IMR-90 (cell line): ENCODE data around the gene CERT1. TPM values are rescaled to one million over a fixed set of nuclear protein-coding genes. Genes with fewer than 3 reads are reported as not detected.

Source experiments
- ATAC-seq: fragments of 200-7000 bp; cut with Tn5 transposase; 2 replicates; pipeline ENCODE4 v1.9.1; 2020; ENCODE audit warnings: low read depth, mild to moderate bottlenecking, moderate library complexity
- BruUV-seq: library from RNA; stranded (reverse); fragments of 400-500 nt; replicated peaks from 2 replicates; lab custom pipeline; 2021; lab: Mats Ljungman, UMichigan
- CTCF ChIA-PET: fragments of 300-600 bp; formaldehyde crosslinking; extraction: SDS; loops from one replicate; lab custom pipeline; 2021; ENCODE audit warnings: antibody characterized with exemption; lab: Yijun Ruan, JAX
- POLR2A ChIA-PET: fragments of 300-600 bp; sonication (Branson Sonifier 250); formaldehyde crosslinking; loops from one replicate; lab custom pipeline; 2022; ENCODE audit warnings: antibody characterized with exemption; ENCODE audit not compliant: unreplicated experiment; lab: Charles Lee
- DNase-seq: peaks from one replicate; pipeline ENCODE4 v3.0.0; 2013
- H2AFZ ChIP-seq: replicated peaks from 2 replicates; pipeline ENCODE3; 2013; ENCODE audit warnings: low read length, mild to moderate bottlenecking; ENCODE audit not compliant: poor library complexity
- H2AK5ac ChIP-seq: 2 replicates; pipeline ENCODE4 v1.6.1; 2013; ENCODE audit warnings: low read depth, low read length, inconsistent platforms
- H2AK9ac ChIP-seq: replicated peaks from 2 replicates; pipeline ENCODE3; 2013; ENCODE audit warnings: mild to moderate bottlenecking, low read depth, low read length, moderate library complexity; ENCODE audit not compliant: poor library complexity
- H2BK120ac ChIP-seq: 2 replicates; pipeline ENCODE4 v1.6.1; 2013; ENCODE audit warnings: low read depth, low read length, inconsistent platforms
- H2BK15ac ChIP-seq: 3 replicates; pipeline ENCODE4 v1.6.1; 2013; ENCODE audit warnings: low read depth, low read length, inconsistent platforms
- H2BK20ac ChIP-seq: 2 replicates; pipeline ENCODE4 v1.6.1; 2013; ENCODE audit warnings: low read depth, mild to moderate bottlenecking, inconsistent platforms, low read length, moderate library complexity
- H2BK5ac ChIP-seq: 2 replicates; pipeline ENCODE4 v1.6.1; 2013; ENCODE audit warnings: mild to moderate bottlenecking, low read depth, low read length, inconsistent platforms; ENCODE audit not compliant: poor library complexity, severe bottlenecking
- H3K14ac ChIP-seq: replicated peaks from 2 replicates; pipeline ENCODE4 v1.6.1; 2013; ENCODE audit warnings: low read depth, low read length, inconsistent platforms
- H3K18ac ChIP-seq: 2 replicates; pipeline ENCODE4 v1.6.1; 2013; ENCODE audit warnings: low read depth, low read length, control low read depth
- H3K23ac ChIP-seq: 2 replicates; pipeline ENCODE4 v1.6.1; 2013; ENCODE audit warnings: low read depth, low read length, inconsistent platforms
- H3K27ac ChIP-seq: 2 replicates; pipeline ENCODE4 v1.5.1; 2013; ENCODE audit warnings: mild to moderate bottlenecking, control low read depth, low read length; ENCODE audit not compliant: insufficient read depth
- H3K27me3 ChIP-seq: 2 replicates; pipeline ENCODE4 v1.6.1; 2013; ENCODE audit warnings: low read length; ENCODE audit not compliant: control insufficient read depth, insufficient read depth
- H3K36me3 ChIP-seq: 2 replicates; pipeline ENCODE4 v1.6.1; 2013; ENCODE audit warnings: low read length, mixed read lengths; ENCODE audit not compliant: control insufficient read depth, insufficient read depth
- H3K4ac ChIP-seq: 2 replicates; pipeline ENCODE4 v1.6.1; 2013; ENCODE audit warnings: low read depth, low read length, inconsistent platforms
- H3K4me1 ChIP-seq: 2 replicates; pipeline ENCODE4 v1.6.1; 2013; ENCODE audit warnings: low read length, mixed read lengths; ENCODE audit not compliant: control insufficient read depth, insufficient read depth
- H3K4me2 ChIP-seq: 2 replicates; pipeline ENCODE4 v1.6.1; 2013; ENCODE audit warnings: low read depth, mild to moderate bottlenecking, control low read depth, low read length, moderate library complexity
- H3K4me3 ChIP-seq: 2 replicates; pipeline ENCODE4 v1.5.1; 2013; ENCODE audit warnings: low read depth, mild to moderate bottlenecking, control low read depth, low read length, moderate library complexity; ENCODE audit not compliant: insufficient read depth
- H3K56ac ChIP-seq: 2 replicates; pipeline ENCODE4 v1.6.1; 2013; ENCODE audit warnings: low read length, inconsistent platforms; ENCODE audit not compliant: insufficient read depth; ENCODE audit errors: extremely low read depth
- H3K79me1 ChIP-seq, 2 experiments: 2 replicates each; pipeline ENCODE4 v1.6.1; 2013; ENCODE audit warnings: low read length in 2 of 2, inconsistent platforms in 1 of 2, low read depth in 1 of 2
- H3K9ac ChIP-seq: 2 replicates; pipeline ENCODE4 v1.6.1; 2013; ENCODE audit warnings: low read depth, low read length, control low read depth
- H3K9me1 ChIP-seq: 2 replicates; pipeline ENCODE4 v1.6.1; 2013; ENCODE audit warnings: low read length, inconsistent platforms; ENCODE audit not compliant: insufficient read depth
- H3K9me3 ChIP-seq: 2 replicates; pipeline ENCODE4 v1.6.1; 2013; ENCODE audit warnings: low read length; ENCODE audit not compliant: control insufficient read depth, insufficient read depth
- H4K20me1 ChIP-seq: 2 replicates; pipeline ENCODE4 v1.6.1; 2013; ENCODE audit warnings: low read length, inconsistent platforms; ENCODE audit not compliant: insufficient read depth
- H4K5ac ChIP-seq: 2 replicates; pipeline ENCODE4 v1.6.1; 2013; ENCODE audit warnings: mild to moderate bottlenecking, low read depth, low read length, control low read depth
- H4K8ac ChIP-seq, 2 experiments: 2 replicates each; pipeline ENCODE4 v1.6.1; 2013; ENCODE audit warnings: low read depth in 2 of 2, low read length in 2 of 2, control low read depth in 1 of 2, inconsistent platforms in 1 of 2
- H4K91ac ChIP-seq: 2 replicates; pipeline ENCODE4 v1.6.1; 2013; ENCODE audit warnings: low read depth, low read length, inconsistent platforms; ENCODE audit not compliant: insufficient read depth
- BHLHE40 ChIP-seq: fragments of 150-350 bp; IDR thresholded peaks from 2 replicates; pipeline ENCODE4 v1.6.1; 2016; ENCODE audit warnings: mild to moderate bottlenecking, low read depth, low read length
- CEBPB ChIP-seq: IDR thresholded peaks from 2 replicates; pipeline ENCODE4 v1.6.1; 2012; ENCODE audit warnings: low read depth, low read length, improper control_type of control experiment
- CHD1 ChIP-seq: IDR thresholded peaks from 2 replicates; pipeline ENCODE4 v1.6.1; 2012; ENCODE audit warnings: low read depth, low read length, improper control_type of control experiment
- FOS ChIP-seq: fragments of 150-350 bp; IDR thresholded peaks from 2 replicates; pipeline ENCODE4 v1.6.1; 2016; ENCODE audit warnings: low read depth, low read length
- MAFK ChIP-seq: IDR thresholded peaks from 2 replicates; pipeline ENCODE4 v1.6.1; 2012; ENCODE audit warnings: low read depth, low read length, improper control_type of control experiment
- MAZ ChIP-seq: IDR thresholded peaks from 2 replicates; pipeline ENCODE4 v1.6.1; 2012; ENCODE audit warnings: low read depth, mild to moderate bottlenecking, low read length, improper control_type of control experiment, moderate library complexity, borderline replicate concordance
- MXI1 ChIP-seq: IDR thresholded peaks from 2 replicates; pipeline ENCODE4 v1.6.1; 2012; ENCODE audit warnings: low read depth, mild to moderate bottlenecking, low read length, moderate library complexity, borderline replicate concordance
- NFE2L2 ChIP-seq: fragments of 150-350 bp; IDR thresholded peaks from 2 replicates; pipeline ENCODE4 v1.6.1; 2016; ENCODE audit warnings: low read depth, mild to moderate bottlenecking, low read length
- POLR2A ChIP-seq: IDR thresholded peaks from 2 replicates; pipeline ENCODE4 v1.6.1; 2012; ENCODE audit warnings: mild to moderate bottlenecking, low read depth, low read length
- RAD21 ChIP-seq: IDR thresholded peaks from 2 replicates; pipeline ENCODE4 v1.6.1; 2012; ENCODE audit warnings: low read length, improper control_type of control experiment
- RCOR1 ChIP-seq: IDR thresholded peaks from 2 replicates; pipeline ENCODE4 v1.6.1; 2012; ENCODE audit warnings: mild to moderate bottlenecking, low read length, improper control_type of control experiment; ENCODE audit not compliant: insufficient replicate concordance
- RFX5 ChIP-seq: IDR thresholded peaks from 2 replicates; pipeline ENCODE4 v1.8.0; 2012; ENCODE audit warnings: low read depth, mild to moderate bottlenecking, low read length, moderate library complexity
- SMC3 ChIP-seq: fragments of 150-350 bp; IDR thresholded peaks from 2 replicates; pipeline ENCODE4 v1.6.1; 2016; ENCODE audit warnings: low read depth, mild to moderate bottlenecking, antibody characterized with exemption, low read length, moderate library complexity
- USF2 ChIP-seq: fragments of 150-350 bp; IDR thresholded peaks from 2 replicates; pipeline ENCODE4 v1.6.1; 2017; ENCODE audit warnings: mild to moderate bottlenecking, antibody characterized with exemption, low read length, low read depth
- WGBS, 2 experiments: methylation state at CpG; one replicate each; pipeline versions ENCODE4 v1.1.5 to v1.1.7; 2013; ENCODE audit warnings: missing lambda C conversion rate in 2 of 2; ENCODE audit not compliant: insufficient read length in 1 of 2; ENCODE audit errors: extremely low coverage in 2 of 2; 5-methylcytosine and 5-hydroxymethylcytosine counted together
- dilution Hi-C: fragments of 300-500 bp; cut with HindIII; formaldehyde crosslinking; loops from one replicate; pipeline ENCODE4 v1.14.3; 2018; ENCODE audit warnings: low sequenced_read_pairs; ENCODE audit not compliant: unreplicated experiment
- in situ Hi-C: fragments of 300-500 bp; cut with MboI; formaldehyde crosslinking; loops from 3 replicates; pipeline ENCODE4 v1.14.3; 2019; ENCODE audit warnings: low sequenced_read_pairs, inconsistent platforms, mixed read lengths
- intact Hi-C: fragments of 100-400 bp; cut with micrococcal nuclease; formaldehyde crosslinking; loops from 2 replicates; pipeline ENCODE4 v1.10.0; 2022
- polyA plus RNA-seq, 3 experiments: library from polyadenylated mRNA; depleted of rRNA; stranded (reverse); fragments of >200 nt; gene quantifications; 2 replicates each; pipeline ENCODE4 v1.2.3, GENCODE V29; 2012; ENCODE audit warnings: low replicate concordance in 1 of 3
- total RNA-seq: library from RNA; depleted of rRNA; stranded (reverse); fragments of >200 nt; gene quantifications from 2 replicates; pipeline ENCODE4 v1.2.3, GENCODE V29; 2012
- TF ChIP-seq, protein P1 (sequence below): conservative IDR thresholded peaks from 2 replicates; pipeline ENCODE4 v1.5.1; 2012; ENCODE audit warnings: mild to moderate bottlenecking, low read depth, low read length, improper control_type of control experiment
- TF ChIP-seq, protein P2 (sequence below): fragments of 150-350 bp; IDR thresholded peaks from 2 replicates; pipeline ENCODE4 v1.6.1; 2016; ENCODE audit warnings: low read depth, mild to moderate bottlenecking, low read length, moderate library complexity, borderline replicate concordance

Gene CERT1
- total and polyA plus RNA-seq, 2 of the 4 experiments (the other 2 are of a cell fraction): 7.2 TPM

- POLR2A ChIA-PET: no interaction called here
- no peak overlapping the region for H2AK5ac ChIP-seq
- peaks cover 4% of the 10 kb centered on the region; the same call in 1 of the 2 replicates for H3K9me3 ChIP-seq
- no peak overlapping the region for H2BK5ac ChIP-seq
- no peak overlapping the region for H3K4ac ChIP-seq
- WGBS, 2 experiments: no CpG with 5 or more reads among the region's 2 CpGs
- no peak overlapping the region for H4K8ac ChIP-seq
- no peak overlapping the region for H3K18ac ChIP-seq
- H2BK120ac ChIP-seq: no peak overlapping the region
- H4K20me1 ChIP-seq: peaks cover 3% of the 10 kb centered on the region; the same call in 1 of the 2 replicates
- no peaks in the 10 kb centered on the region for H3K4me1 ChIP-seq
- no peak overlapping the region for H2BK15ac ChIP-seq
- H4K91ac ChIP-seq: no peak overlapping the region
- H3K9me1 ChIP-seq: no peaks in the 10 kb centered on the region
- H3K27me3 ChIP-seq: no peaks in the 10 kb centered on the region
- DNase-seq: no peak
- H3K56ac ChIP-seq: no peak overlapping the region
- H3K23ac ChIP-seq: no peak overlapping the region
- H3K9ac ChIP-seq: no peak overlapping the region
- H3K4me2 ChIP-seq: no peak overlapping the region
- no peak overlapping the region for H3K14ac ChIP-seq
- intact Hi-C loops: no loop called here
- H2AFZ ChIP-seq: no peak overlapping the region
- no peak for ATAC-seq
- peaks cover 0 to 15% of the 10 kb centered on the region in 2 experiments; a peak in 3 of 4 replicates for H3K79me1 ChIP-seq
- no peak overlapping the region for H3K4me3 ChIP-seq
- TF ChIP-seq RFX5 (no peak), FOS (no peak), USF2 (no peak), MAFK (no peak), MXI1 (no peak), NFE2L2 (no peak), CHD1 (no peak), RAD21 (no peak), RCOR1 (no peak), MAZ (no peak), CEBPB (no peak), SMC3 (no peak), BHLHE40 (no peak), POLR2A (no peak)
- TF ChIP-seq, protein P1, sequence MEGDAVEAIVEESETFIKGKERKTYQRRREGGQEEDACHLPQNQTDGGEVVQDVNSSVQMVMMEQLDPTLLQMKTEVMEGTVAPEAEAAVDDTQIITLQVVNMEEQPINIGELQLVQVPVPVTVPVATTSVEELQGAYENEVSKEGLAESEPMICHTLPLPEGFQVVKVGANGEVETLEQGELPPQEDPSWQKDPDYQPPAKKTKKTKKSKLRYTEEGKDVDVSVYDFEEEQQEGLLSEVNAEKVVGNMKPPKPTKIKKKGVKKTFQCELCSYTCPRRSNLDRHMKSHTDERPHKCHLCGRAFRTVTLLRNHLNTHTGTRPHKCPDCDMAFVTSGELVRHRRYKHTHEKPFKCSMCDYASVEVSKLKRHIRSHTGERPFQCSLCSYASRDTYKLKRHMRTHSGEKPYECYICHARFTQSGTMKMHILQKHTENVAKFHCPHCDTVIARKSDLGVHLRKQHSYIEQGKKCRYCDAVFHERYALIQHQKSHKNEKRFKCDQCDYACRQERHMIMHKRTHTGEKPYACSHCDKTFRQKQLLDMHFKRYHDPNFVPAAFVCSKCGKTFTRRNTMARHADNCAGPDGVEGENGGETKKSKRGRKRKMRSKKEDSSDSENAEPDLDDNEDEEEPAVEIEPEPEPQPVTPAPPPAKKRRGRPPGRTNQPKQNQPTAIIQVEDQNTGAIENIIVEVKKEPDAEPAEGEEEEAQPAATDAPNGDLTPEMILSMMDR: no peak
- TF ChIP-seq, protein P2, sequence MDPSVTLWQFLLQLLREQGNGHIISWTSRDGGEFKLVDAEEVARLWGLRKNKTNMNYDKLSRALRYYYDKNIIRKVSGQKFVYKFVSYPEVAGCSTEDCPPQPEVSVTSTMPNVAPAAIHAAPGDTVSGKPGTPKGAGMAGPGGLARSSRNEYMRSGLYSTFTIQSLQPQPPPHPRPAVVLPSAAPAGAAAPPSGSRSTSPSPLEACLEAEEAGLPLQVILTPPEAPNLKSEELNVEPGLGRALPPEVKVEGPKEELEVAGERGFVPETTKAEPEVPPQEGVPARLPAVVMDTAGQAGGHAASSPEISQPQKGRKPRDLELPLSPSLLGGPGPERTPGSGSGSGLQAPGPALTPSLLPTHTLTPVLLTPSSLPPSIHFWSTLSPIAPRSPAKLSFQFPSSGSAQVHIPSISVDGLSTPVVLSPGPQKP: no peak
- no peak overlapping the region for H4K5ac ChIP-seq
- H3K27ac ChIP-seq: no peak overlapping the region
- CTCF ChIA-PET: no interaction called here
- in situ Hi-C loops: no loop called here
- H2AK9ac ChIP-seq: no peak overlapping the region
- no TSS peak for BruUV-seq
- dilution Hi-C loops: no loop called here
- H2BK20ac ChIP-seq: no peak overlapping the region
- no peaks in the 10 kb centered on the region for H3K36me3 ChIP-seq
Observed at GRCh38 chr5:75473463-75473862, 38.0 kb downstream of the CERT1 start.
